ENCODE measurements around the gene POLR3H.

DNA sequence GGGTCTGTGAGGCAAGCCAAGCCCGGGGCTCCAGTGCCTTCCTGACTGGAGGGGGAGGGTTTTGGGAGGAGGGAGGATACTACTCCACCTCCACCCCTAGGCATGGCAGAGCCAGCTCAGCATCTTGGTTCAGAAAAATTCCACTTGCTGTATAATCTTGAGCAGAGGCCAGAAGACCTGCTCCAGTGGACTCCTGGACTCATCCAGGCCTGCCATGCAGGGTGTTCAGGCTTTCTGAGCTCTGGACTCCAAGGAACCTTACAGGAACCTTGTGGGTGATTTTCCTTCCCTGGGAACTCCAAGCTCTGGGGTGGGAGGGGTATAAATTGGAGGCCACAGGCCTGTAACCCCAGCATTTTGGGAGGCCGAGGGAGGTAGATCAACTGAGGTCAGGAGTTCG is 26.0 kb upstream of the POLR3H start:
- TF ChIP-seq, protein P1, sequence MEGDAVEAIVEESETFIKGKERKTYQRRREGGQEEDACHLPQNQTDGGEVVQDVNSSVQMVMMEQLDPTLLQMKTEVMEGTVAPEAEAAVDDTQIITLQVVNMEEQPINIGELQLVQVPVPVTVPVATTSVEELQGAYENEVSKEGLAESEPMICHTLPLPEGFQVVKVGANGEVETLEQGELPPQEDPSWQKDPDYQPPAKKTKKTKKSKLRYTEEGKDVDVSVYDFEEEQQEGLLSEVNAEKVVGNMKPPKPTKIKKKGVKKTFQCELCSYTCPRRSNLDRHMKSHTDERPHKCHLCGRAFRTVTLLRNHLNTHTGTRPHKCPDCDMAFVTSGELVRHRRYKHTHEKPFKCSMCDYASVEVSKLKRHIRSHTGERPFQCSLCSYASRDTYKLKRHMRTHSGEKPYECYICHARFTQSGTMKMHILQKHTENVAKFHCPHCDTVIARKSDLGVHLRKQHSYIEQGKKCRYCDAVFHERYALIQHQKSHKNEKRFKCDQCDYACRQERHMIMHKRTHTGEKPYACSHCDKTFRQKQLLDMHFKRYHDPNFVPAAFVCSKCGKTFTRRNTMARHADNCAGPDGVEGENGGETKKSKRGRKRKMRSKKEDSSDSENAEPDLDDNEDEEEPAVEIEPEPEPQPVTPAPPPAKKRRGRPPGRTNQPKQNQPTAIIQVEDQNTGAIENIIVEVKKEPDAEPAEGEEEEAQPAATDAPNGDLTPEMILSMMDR (IDR thresholded peaks at IDR 0.05; ENCODE audit: borderline replicate concordance, extremely low read depth, low read length, poor library complexity, severe bottlenecking), result no peak
- TF ChIP-seq EZH2 (IDR thresholded peaks at IDR 0.05; ENCODE audit: borderline replicate concordance, low read depth, low read length, severe bottlenecking), result no peak

Data from DND-41 (cell line).